GM13977 (cell line): ENCODE results near the gene PARD3B.

ENCODE experiments used
- DNase-seq: peaks from one replicate; pipeline ENCODE4 v3.0.0; 2012; ENCODE audit warnings: low spot score
- CTCF ChIP-seq: IDR thresholded peaks from 2 replicates; pipeline ENCODE4 v1.5.1; 2012; ENCODE audit warnings: mild to moderate bottlenecking, control low read depth; ENCODE audit not compliant: insufficient read depth; ENCODE audit errors: extremely low read depth, missing control alignments
- in situ Hi-C: fragments of 300-500 bp; cut with MboI; formaldehyde crosslinking; loops from one replicate; pipeline ENCODE4 v1.12.0; 2022; ENCODE audit warnings: low sequenced_read_pairs, low pct_unique_long_range_greater_than_20kb, mixed read lengths, inconsistent platforms; ENCODE audit not compliant: unreplicated experiment

The PARD3B gene

DNA sequence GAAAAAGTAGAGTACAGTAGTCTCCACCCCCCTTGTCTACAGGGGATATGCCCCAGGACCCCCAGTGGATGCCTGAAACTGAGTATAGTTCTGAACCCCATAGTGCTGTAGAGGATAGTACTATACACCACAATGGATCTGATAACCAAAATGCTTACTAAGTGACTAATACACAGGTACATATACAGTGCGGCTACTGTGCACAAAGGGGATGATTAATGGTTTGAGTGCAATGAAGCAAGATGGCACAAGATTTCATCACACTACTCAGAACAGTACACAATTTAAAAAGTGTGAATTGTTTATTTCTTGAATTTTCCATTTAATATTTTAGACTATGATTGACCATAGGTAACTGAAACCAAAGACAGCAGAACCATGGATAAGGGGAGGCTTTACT, 690.2 kb downstream of the PARD3B start:
- DNase-seq = no peak
- TF ChIP-seq CTCF = no peak
- in situ Hi-C loops = no loop called here

GRCh38 chr2:205237524-205237923, 692.2 kb downstream of the PARD3B start:
- no peak for TF ChIP-seq CTCF
- no peak for DNase-seq
- in situ Hi-C loops = no loop called here

DNA sequence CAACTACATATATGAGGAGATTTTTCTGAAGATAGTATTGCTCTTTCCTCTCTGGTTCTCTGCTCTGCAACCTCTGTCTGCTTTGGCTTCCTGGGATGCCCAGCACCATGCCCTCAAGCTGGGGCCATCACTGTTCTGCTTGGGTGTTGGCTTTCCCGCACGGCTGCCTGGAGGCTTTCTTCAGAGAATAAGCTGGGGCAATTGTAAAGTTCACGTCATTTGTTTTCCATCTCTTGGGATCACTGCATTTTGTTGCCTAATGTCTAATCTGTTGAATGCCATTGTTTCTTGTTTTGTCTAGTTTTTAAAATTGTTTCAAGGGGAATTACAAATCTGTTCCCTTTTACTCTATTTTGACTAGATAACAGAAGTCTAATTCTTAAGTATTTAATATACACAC, 699.7 kb downstream of the PARD3B start:
- in situ Hi-C loops = no loop called here
- TF ChIP-seq CTCF = no peak
- no peak for DNase-seq

DNA sequence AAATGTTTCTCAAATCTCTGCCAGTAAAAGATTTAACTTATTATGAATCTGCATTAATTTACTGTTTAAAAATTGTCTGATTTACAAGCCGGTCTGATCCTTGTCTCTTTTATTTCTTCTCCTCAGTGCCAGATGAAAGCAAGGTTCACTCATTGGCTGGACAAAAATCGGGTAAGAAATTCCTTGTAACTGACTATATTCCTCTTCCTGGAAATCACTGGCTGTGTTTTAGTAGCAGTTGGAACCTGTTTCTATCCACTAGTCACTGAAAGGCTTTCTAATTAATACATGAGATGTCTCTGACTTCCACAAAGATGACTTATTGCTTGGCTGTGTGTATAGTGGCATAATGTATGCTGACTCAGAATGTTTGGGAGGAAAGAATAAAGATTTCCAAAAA, 700.4 kb downstream of the PARD3B start:
- no peak for DNase-seq
- in situ Hi-C loops = no loop called here
- TF ChIP-seq CTCF = no peak

GRCh38 chr2:205259121-205259520, 713.8 kb downstream of the PARD3B start:
- TF ChIP-seq CTCF = no peak
- DNase-seq = no peak
- in situ Hi-C loops = no loop called here

GRCh38 chr2:205261516-205262020, 716.3 kb downstream of the PARD3B start:
- DNase-seq = no peak
- TF ChIP-seq CTCF = no peak
- in situ Hi-C loops = no loop called here

GRCh38 chr2:205267323-205267722, 722.0 kb downstream of the PARD3B start:
- TF ChIP-seq CTCF = no peak
- in situ Hi-C loops = no loop called here
- no peak for DNase-seq
